Activated naive CD8-positive, alpha-beta T cell treated with anti-CD3 and anti-CD28 coated beads, Interleukin-2, amount 10 ng/mL, durations not matched to agents 7 days and 5 days (primary cell): Measurements from ENCODE around the gene RYR1. TPM values are rescaled to one million over a fixed set of nuclear protein-coding genes. Genes with fewer than 3 reads are reported as not detected.
A peak's percentile ranks its signal among the peaks of the same experiment; 100 is the strongest.
"Not testable (repeated sequence)": the region's sequence is repeated elsewhere in the genome, so short reads cannot be mapped to it uniquely, and the experiment has no call there.

Source experiments
- ATAC-seq: fragments of 150-1000 bp; cut with Tn5 transposase; one replicate; pipeline ENCODE4 v1.10.0; 2021; ENCODE audit warnings: low read depth, moderate library complexity
- POLR2A ChIA-PET: fragments of 350-600 bp; sonication (Branson Sonifier 250); formaldehyde crosslinking; loops from one replicate; lab custom pipeline; 2021; ENCODE audit warnings: antibody characterized with exemption; lab: Charles Lee
- DNase-seq: peaks from one replicate; pipeline ENCODE4 v3.0.0; 2021
- H3K27ac Mint-ChIP-seq: one replicate; pipeline ENCODE4 v1.8.0; 2022; ENCODE audit warnings: mild to moderate bottlenecking, mixed read lengths
- H3K27me3 Mint-ChIP-seq: one replicate; pipeline ENCODE4 v1.8.0; 2022; ENCODE audit warnings: mild to moderate bottlenecking, moderate library complexity, mixed read lengths
- H3K36me3 Mint-ChIP-seq: one replicate; pipeline ENCODE4 v1.8.0; 2021; ENCODE audit warnings: mild to moderate bottlenecking, mixed read lengths
- H3K4me1 Mint-ChIP-seq: one replicate; pipeline ENCODE4 v1.8.0; 2021; ENCODE audit warnings: mixed read lengths
- H3K4me3 Mint-ChIP-seq: one replicate; pipeline ENCODE4 v1.8.0; 2022; ENCODE audit warnings: mild to moderate bottlenecking, moderate library complexity, mixed read lengths
- H3K9me3 Mint-ChIP-seq: one replicate; pipeline ENCODE4 v1.8.0; 2021; ENCODE audit warnings: mixed read lengths
- total RNA-seq, 2 experiments: library from RNA; stranded (reverse); gene quantifications; one replicate each; pipeline ENCODE4 v1.2.3, GENCODE V29; 2021

Gene RYR1
- total RNA-seq, 2 experiments from 2014 or later, result 2.9 to 3.5 TPM

- H3K4me3 Mint-ChIP-seq, POLR2A ChIA-PET, DNase-seq, H3K9me3 Mint-ChIP-seq, ATAC-seq, H3K27me3 Mint-ChIP-seq, H3K27ac Mint-ChIP-seq: not testable (repeated sequence)
- peaks cover 18% of the 10 kb centered on the region for H3K4me1 Mint-ChIP-seq
- peaks cover 23% of the 10 kb centered on the region for H3K36me3 Mint-ChIP-seq
Observed at GRCh38 chr19:38631811-38632475, 198.5 kb downstream of the RYR1 start.

DNA sequence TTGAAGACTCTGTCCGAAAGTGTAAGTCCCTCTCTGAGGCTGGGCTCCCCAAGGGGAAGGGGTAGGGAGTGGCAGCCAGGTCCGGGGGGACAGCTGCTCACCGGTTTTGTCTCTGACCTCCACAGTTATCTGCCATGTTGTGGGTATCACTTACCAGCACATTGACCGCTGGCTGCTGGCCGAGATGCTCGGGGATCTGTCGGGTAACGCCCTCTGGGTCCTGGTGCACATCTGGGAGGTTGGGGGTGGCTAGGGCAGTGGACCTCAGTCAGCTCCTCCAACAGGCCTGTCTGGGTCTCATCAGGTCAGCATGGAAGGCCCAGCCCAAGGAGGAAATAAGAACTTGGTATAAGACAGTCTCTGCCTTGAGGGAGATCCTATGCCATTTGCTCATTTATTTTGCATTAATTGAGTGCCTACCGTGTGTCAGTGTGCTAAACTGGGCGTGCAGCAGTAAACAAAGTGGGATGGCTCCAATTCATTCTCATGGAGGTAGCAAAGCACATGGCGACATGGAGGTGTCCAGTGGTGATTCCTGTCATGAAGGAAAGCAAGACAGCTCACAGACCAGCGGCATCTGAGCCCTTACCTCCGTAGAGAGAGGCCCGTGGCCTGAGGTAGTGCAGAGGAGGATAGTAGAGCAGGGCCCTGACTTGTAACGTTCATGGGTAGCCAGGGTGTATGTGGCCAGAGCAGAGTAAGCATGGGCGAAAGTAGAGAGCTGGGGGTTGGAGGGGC is 199.2 kb downstream of the RYR1 start:
- H3K4me1 Mint-ChIP-seq, result peaks cover 23% of the 10 kb centered on the region

DNA sequence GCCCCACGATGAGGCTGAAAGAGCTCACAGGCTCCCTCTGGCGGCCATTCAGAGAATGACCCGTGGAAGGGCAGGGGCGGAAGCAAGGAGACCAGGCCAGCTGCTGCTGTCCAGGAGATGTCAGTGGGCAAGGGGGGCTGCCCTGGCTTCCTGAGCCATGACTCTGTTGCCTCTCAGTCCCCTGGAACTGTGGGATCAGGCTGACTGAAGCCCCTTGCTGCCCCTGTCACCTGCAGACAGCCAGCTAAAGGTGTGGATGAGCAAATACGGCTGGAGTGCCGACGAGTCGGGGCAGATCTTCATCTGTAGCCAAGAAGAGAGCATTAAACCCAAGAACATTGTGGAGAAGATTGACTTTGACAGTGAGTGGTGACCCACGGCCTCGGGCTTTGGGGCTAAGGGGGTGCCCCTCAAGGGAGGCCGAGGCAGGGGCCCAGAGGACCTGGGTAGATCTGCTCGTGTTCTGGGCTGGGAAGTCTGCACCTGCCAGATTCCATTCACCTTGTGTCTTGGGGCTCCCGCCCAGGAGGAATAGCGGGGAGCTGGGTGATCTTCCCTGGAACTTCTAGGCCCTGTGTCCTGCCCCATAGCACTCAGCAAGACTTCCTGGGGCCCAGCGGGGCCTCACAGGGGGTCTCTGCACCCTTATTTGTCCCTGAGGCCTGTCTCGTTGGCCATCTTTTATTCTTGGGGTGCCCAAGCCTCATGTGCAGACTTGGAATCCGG is 201.4 kb downstream of the RYR1 start:
- no peak for ATAC-seq
- POLR2A ChIA-PET, result interaction anchor here (0.7 to 2.1 kb wide), 6 partner anchors 17 to 318 kb away, joined by 3 to 12 read pairs (median 4); partner anchors contain the start of genes EIF3K, FAM98C and MAP4K1
- DNase-seq, result peak; percentile 82
- Mint-ChIP-seq H3K4me3 (no peak overlapping the region), H3K27me3 (no peaks in the 10 kb centered on the region), H3K36me3 (peaks cover 17% of the 10 kb centered on the region), H3K4me1 (peaks cover 24% of the 10 kb centered on the region), H3K27ac (peak overlapping the region; percentile 83), H3K9me3 (no peaks in the 10 kb centered on the region)

More for the DNA sequence above, 199.2 kb downstream of the RYR1 start:
- ATAC-seq (no peak), DNase-seq (no peak)
- H3K4me3 Mint-ChIP-seq, result no peak overlapping the region
- H3K9me3 Mint-ChIP-seq, result no peaks in the 10 kb centered on the region
- H3K27me3 Mint-ChIP-seq, result no peaks in the 10 kb centered on the region
- POLR2A ChIA-PET, result no interaction called here
- H3K36me3 Mint-ChIP-seq, result peaks cover 22% of the 10 kb centered on the region
- H3K27ac Mint-ChIP-seq, result no peak overlapping the region

- H3K4me1 Mint-ChIP-seq, result peaks cover 26% of the 10 kb centered on the region
- POLR2A ChIA-PET, result interaction anchor here (0.6 to 2.6 kb wide), 5 partner anchors 16 to 120 kb away, joined by 3 to 12 read pairs (median 5); partner anchors contain the start of genes EIF3K and MAP4K1
Observed at GRCh38 chr19:38635483-38636399, 202.2 kb downstream of the RYR1 start.

More at GRCh38 chr19:38635483-38636399, 202.2 kb downstream of the RYR1 start:
- DNase-seq (no peak), ATAC-seq (no peak)
- Mint-ChIP-seq H3K27me3 (no peaks in the 10 kb centered on the region), H3K4me3 (no peak overlapping the region), H3K36me3 (peaks cover 17% of the 10 kb centered on the region), H3K27ac (peak overlapping the region; percentile 34), H3K9me3 (no peaks in the 10 kb centered on the region)

Other genes starting within 250 kb of the RYR1 start
- gene DPF1, start 209.5 kb upstream of the RYR1 start, total RNA-seq, result under 1 TPM; 0.14 to 0.31 TPM
- not detected for gene PPP1R14A, start 177.3 kb upstream of the RYR1 start, total RNA-seq
- 10 to 100 TPM; 50.3 to 60.9 TPM for gene SPINT2, start 169.1 kb upstream of the RYR1 start, total RNA-seq
- gene C19orf33, start 129.4 kb upstream of the RYR1 start, total RNA-seq, result not detected
- 10 to 100 TPM; 59.9 to 65.5 TPM for gene YIF1B, start 117.7 kb upstream of the RYR1 start, total RNA-seq
- gene KCNK6, start 113.8 kb upstream of the RYR1 start, total RNA-seq, result 10 to 100 TPM; 12.9 to 13.3 TPM
- gene CATSPERG, start 97.9 kb upstream of the RYR1 start, total RNA-seq, result 10 to 100 TPM; 11.9 to 12.4 TPM
- 100 to 1,000 TPM; 127 to 131 TPM for gene PSMD8, start 59.1 kb upstream of the RYR1 start, total RNA-seq
- gene GGN, start 45.7 kb upstream of the RYR1 start, total RNA-seq, result not detected
- 1 to 10 TPM; 1.8 to 2.6 TPM for gene SPRED3, start 45.0 kb upstream of the RYR1 start, total RNA-seq
- 10 to 100 TPM; 32.5 to 37.7 TPM for gene FAM98C, start 30.6 kb upstream of the RYR1 start, total RNA-seq
- under 1 TPM; 0.31 to 0.80 TPM for gene RASGRP4, start 7.5 kb upstream of the RYR1 start, total RNA-seq
- 100 to 1,000 TPM; 299 to 313 TPM for gene MAP4K1, start 184.3 kb downstream of the RYR1 start, total RNA-seq
- gene EIF3K, start 185.5 kb downstream of the RYR1 start, total RNA-seq, result 100 to 1,000 TPM; 307 to 308 TPM
- gene ACTN4, start 214.0 kb downstream of the RYR1 start, total RNA-seq, result 100 to 1,000 TPM; 236 to 252 TPM